ENCODE measurements around the gene UGT1A7. TPM values are rescaled to one million over a fixed set of nuclear protein-coding genes. Genes with fewer than 3 reads are reported as not detected.
"Not testable (repeated sequence)": the region's sequence is repeated elsewhere in the genome, so short reads cannot be mapped to it uniquely, and the experiment has no call there.

UGT1A7 gene
- total RNA-seq, 4 donors from 2014 or later = 3.4 to 55.3 (median 18.2) TPM

GRCh38 chr2:233714121-233714520 is 32.4 kb downstream of the UGT1A7 start:
- H3K4me1 ChIP-seq = peaks cover 0 to 4% (median 1%) of the 10 kb centered on the region in 4 donors
- intact Hi-C loops (cut with DNase I; ENCODE audit: low total_unique reads) (no loop called here), in situ Hi-C loops (cut with MboI; ENCODE audit: low pct_ligation_motif_present in 1 of 4, low pct_unique_long_range_greater_than_20kb in 1 of 4, low sequenced_read_pairs in 3 of 4) (loop anchor here in 1 of 4 donors (25.0 kb wide), 1 partner anchor 252 kb away; no protein-coding TSS in a partner anchor)
- no peak overlapping the region for H3K27ac ChIP-seq
- H3K27me3 ChIP-seq = no peaks in the 10 kb centered on the region
- H3K4me3 ChIP-seq = no peak overlapping the region
- no peak for DNase-seq
- no peaks in the 10 kb centered on the region for H3K36me3 ChIP-seq
- 50 to 68% methylated on average over 1 to 2 of the region's 2 CpGs for WGBS, 2 donors (ENCODE audit: low coverage in 1 of 2)
- no peaks in the 10 kb centered on the region for H3K9me3 ChIP-seq
- TF ChIP-seq EP300 (IDR thresholded peaks at IDR 0.05; ENCODE audit: low read depth) (no peak), POLR2A (IDR thresholded peaks at IDR 0.05) (no peak), POLR2AphosphoS5 (IDR thresholded peaks at IDR 0.05) (no peak), CTCF (IDR thresholded peaks at IDR 0.05) (no peak)

- no peak for DNase-seq
- Histone ChIP-seq H3K4me3 (no peak within 1 kb of the TSS), H3K27ac (no peak within 1 kb of the TSS), H3K9me3 (no peaks in the 10 kb centered on the region), H3K4me1 (no peaks in the 10 kb centered on the region), H3K27me3 (no peaks in the 10 kb centered on the region), H3K36me3 (no peaks in the 10 kb centered on the region)
- intact Hi-C loops (cut with DNase I; ENCODE audit: low total_unique reads) (no loop called here), in situ Hi-C loops (cut with MboI; ENCODE audit: low pct_ligation_motif_present in 1 of 4, low pct_unique_long_range_greater_than_20kb in 1 of 4, low sequenced_read_pairs in 3 of 4) (loop anchor here in 1 of 4 donors (25.0 kb wide), 1 partner anchor 256 kb away; no protein-coding TSS in a partner anchor)
- TF ChIP-seq POLR2AphosphoS5 (IDR thresholded peaks at IDR 0.05) = no peak
- TF ChIP-seq POLR2A (IDR thresholded peaks at IDR 0.05) = no peak
- TF ChIP-seq EP300 (IDR thresholded peaks at IDR 0.05; ENCODE audit: low read depth) = no peak
- TF ChIP-seq CTCF (IDR thresholded peaks at IDR 0.05) = no peak
- 81 to 89% methylated on average over 5 to 7 of the region's 7 CpGs for WGBS, 2 donors (ENCODE audit: low coverage in 1 of 2)
These were observed 36.9 kb downstream of the UGT1A7 start, which contains the start of gene UGT1A4 for GRCh38 chr2:233718552-233718951. TSS of gene UGT1A4 (plus strand) at chr2:233718736. CDS start at chr2:233718821, 85 bp downstream.

GRCh38 chr2:233728723-233729301 is 47.1 kb downstream of the UGT1A7 start, which contains the start of gene UGT1A3:
TSS of gene UGT1A3 (plus strand) at chr2:233729042. CDS start at chr2:233729127, 85 bp downstream.
- H3K27me3 ChIP-seq = no peaks in the 10 kb centered on the region
- H3K27ac ChIP-seq = no peak within 1 kb of the TSS
- TF ChIP-seq POLR2A (IDR thresholded peaks at IDR 0.05) = no peak
- TF ChIP-seq CTCF (IDR thresholded peaks at IDR 0.05) = no peak
- no peak for TF ChIP-seq POLR2AphosphoS5 (IDR thresholded peaks at IDR 0.05)
- no peak for TF ChIP-seq EP300 (IDR thresholded peaks at IDR 0.05; ENCODE audit: low read depth)
- intact Hi-C loops (cut with DNase I; ENCODE audit: low total_unique reads) = no loop called here
- in situ Hi-C loops (cut with MboI; ENCODE audit: low pct_ligation_motif_present in 1 of 4, low pct_unique_long_range_greater_than_20kb in 1 of 4, low sequenced_read_pairs in 3 of 4) = no loop called here
- no peaks in the 10 kb centered on the region for H3K9me3 ChIP-seq
- H3K36me3 ChIP-seq = no peaks in the 10 kb centered on the region
- no peaks in the 10 kb centered on the region for H3K4me1 ChIP-seq
- H3K4me3 ChIP-seq = no peak within 1 kb of the TSS
- 63 to 75% methylated on average over 6 to 7 of the region's 8 CpGs for WGBS, 2 donors (ENCODE audit: low coverage in 1 of 2)
- no peak for DNase-seq

GRCh38 chr2:233736868-233737653 is 55.4 kb downstream of the UGT1A7 start:
- intact Hi-C loops (cut with DNase I; ENCODE audit: low total_unique reads); H3K27ac ChIP-seq; H3K9me3 ChIP-seq; H3K36me3 ChIP-seq; H3K4me3 ChIP-seq; H3K4me1 ChIP-seq; H3K27me3 ChIP-seq; in situ Hi-C loops (cut with MboI; ENCODE audit: low pct_ligation_motif_present in 1 of 4, low pct_unique_long_range_greater_than_20kb in 1 of 4, low sequenced_read_pairs in 3 of 4): not testable (repeated sequence)
- 75 to 100% methylated on average over 2 to 13 of the region's 14 CpGs for WGBS, 2 donors (ENCODE audit: low coverage in 1 of 2)
- DNase-seq = peak; percentile 22
